ENCODE results near the gene EDNRA. TPM values are rescaled to one million over a fixed set of nuclear protein-coding genes. Genes with fewer than 3 reads are reported as not detected.

Gene EDNRA
- total and polyA plus RNA-seq, 2 of the 8 experiments (the other 6 are each of a cell fraction or from before 2014, with no cell fraction given) = 1.7 to 3.3 TPM

DNA sequence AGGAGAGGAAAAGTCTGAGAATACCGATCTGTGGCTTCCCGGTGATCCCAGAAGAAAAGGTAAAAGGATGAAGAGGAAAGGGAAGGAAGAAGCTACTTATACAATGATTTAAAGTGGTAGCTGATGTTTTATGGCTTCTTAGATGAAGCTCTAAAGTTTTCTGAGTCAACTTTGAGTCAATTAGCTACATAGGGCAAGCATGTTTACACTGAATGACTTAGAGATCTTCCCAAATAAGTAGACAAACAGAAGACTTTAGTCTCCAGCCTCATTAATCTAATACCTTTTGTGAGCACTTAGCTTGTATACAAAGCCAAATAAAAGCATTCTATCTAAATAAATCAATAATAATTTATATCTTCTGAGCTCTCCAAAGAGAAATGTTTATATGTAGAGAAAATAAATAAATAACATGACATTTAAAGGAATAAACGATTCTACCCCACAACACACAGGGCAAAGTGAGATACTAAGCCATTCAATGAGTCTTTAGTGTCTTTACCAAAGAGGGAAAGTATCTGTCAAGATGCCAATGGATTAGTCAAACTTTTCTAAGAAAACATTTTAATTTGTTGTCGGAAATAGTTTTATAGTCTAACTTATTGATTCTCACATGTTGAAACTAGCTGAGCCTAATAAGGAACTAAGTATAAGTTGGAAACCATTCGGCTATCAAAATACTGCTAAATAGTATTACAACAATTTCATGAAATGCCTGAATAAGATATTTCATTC, 90.3 kb downstream of the EDNRA start:
- no peaks in the 10 kb centered on the region for H4K20me1 ChIP-seq (replicated peaks in 1 of 2; ENCODE audit: control insufficient read depth in 1 of 2, insufficient read depth in 2 of 2, low read length in 2 of 2)
- no peak overlapping the region for H3K18ac ChIP-seq (ENCODE audit: extremely low read depth, low read length)
- H2BK5ac ChIP-seq (ENCODE audit: low read depth, low read length) = no peak overlapping the region
- no peak overlapping the region for H4K8ac ChIP-seq (ENCODE audit: extremely low read depth, insufficient read depth, low read length)
- H2BK120ac ChIP-seq (replicated peaks; ENCODE audit: low read depth, low read length) = no peak overlapping the region
- H3K4me1 ChIP-seq (replicated peaks in 1 of 4; ENCODE audit: control insufficient read depth in 3 of 4, insufficient read depth in 4 of 4, low read length in 3 of 4) = 0 out of 7 replicates have a peak, but pooled peaks cover 0 to 6% (median 0%) of the 10 kb centered on the region in 4 experiments
- H3K27ac ChIP-seq (ENCODE audit: low read depth, low read length) = no peak overlapping the region
- H3K4me2 ChIP-seq (ENCODE audit: insufficient read depth in 1 of 2, low read depth in 2 of 2, low read length in 2 of 2) = no peak overlapping the region
- no peak overlapping the region for H3K4ac ChIP-seq (replicated peaks; ENCODE audit: insufficient read length, low read depth, low read length)
- H2AK5ac ChIP-seq (ENCODE audit: low read depth, low read length) = no peak overlapping the region
- H4K5ac ChIP-seq (ENCODE audit: insufficient read length, low read depth, low read length) = no peak overlapping the region
- H3K23me2 ChIP-seq (ENCODE audit: low read depth, low read length) = no peaks in the 10 kb centered on the region
- H3K4me3 ChIP-seq (ENCODE audit: extremely low read depth in 1 of 4, insufficient read depth in 2 of 4, low read depth in 3 of 4, low read length in 4 of 4) = no peak overlapping the region
- no peak overlapping the region for H4K91ac ChIP-seq (replicated peaks; ENCODE audit: insufficient read length, low read length)
- no peak overlapping the region for H2BK12ac ChIP-seq (ENCODE audit: low read depth, low read length)
- no peaks in the 10 kb centered on the region for H3K79me1 ChIP-seq (ENCODE audit: low read depth, low read length)
- no peak overlapping the region for H2BK20ac ChIP-seq (ENCODE audit: low read length)
- FAIRE-seq = no peak
- ChIA-PET CTCF (ENCODE audit: partially characterized antibody) (interaction anchor here (1.0 to 2.8 kb wide), 7 partner anchors 9 to 460 kb away, joined by 3 to 6 read pairs (median 3); no protein-coding TSS in a partner anchor), POLR2A (ENCODE audit: partially characterized antibody) (no interaction called here)
- no peak overlapping the region for H2BK15ac ChIP-seq (ENCODE audit: low read length)
- H3K14ac ChIP-seq (ENCODE audit: insufficient read length) = no peak overlapping the region
- TF ChIP-seq GABPA (IDR thresholded peaks at IDR 0.05; ENCODE audit: borderline replicate concordance, insufficient read depth, low read length) (no peak), GTF2F1 (IDR thresholded peaks at IDR 0.05; ENCODE audit: borderline replicate concordance, low read depth, low read length) (no peak), BCL11A (IDR thresholded peaks at IDR 0.05; ENCODE audit: low read depth in 2 of 2, low read length in 2 of 2) (no peak), RAD21 (IDR thresholded peaks at IDR 0.05 in 1 of 2, conservative IDR thresholded peaks at IDR 0.05 in 1 of 2; ENCODE audit: low read depth in 2 of 2, low read length in 2 of 2) (no peak), HDAC2 (IDR thresholded peaks at IDR 0.05; ENCODE audit: borderline replicate concordance in 1 of 2, low read depth in 2 of 2, low read length in 2 of 2) (no peak)
- peaks cover 0 to 2% of the 10 kb centered on the region in 2 experiments; a peak in 2 of 4 replicates for H3K9me3 ChIP-seq (ENCODE audit: insufficient read depth in 2 of 2, low read depth in 1 of 2, low read length in 1 of 2)
- H3K23ac ChIP-seq (ENCODE audit: insufficient read length) = no peak overlapping the region
- no peaks in the 10 kb centered on the region for H3K27me3 ChIP-seq (replicated peaks in 1 of 4; ENCODE audit: control insufficient read depth in 3 of 4, extremely low read depth in 1 of 4, insufficient read depth in 3 of 4, low read length in 3 of 4)
- WGBS, 2 experiments (ENCODE audit: extremely low coverage in 1 of 2, insufficient coverage in 1 of 2, insufficient read length in 1 of 2, insufficient replicate concordance in 2 of 2, low coverage in 1 of 2, low lambda C conversion rate in 2 of 2, missing lambda C conversion rate in 1 of 2) = 89% methylated on average over 5 of the region's 5 CpGs; no CpG with 5 or more reads in 1 of the 2 experiments
- no peaks in the 10 kb centered on the region for H3K79me2 ChIP-seq (ENCODE audit: control insufficient read depth in 1 of 2, insufficient read depth in 2 of 2, low read length in 2 of 2)
- H3K36me3 ChIP-seq (ENCODE audit: control insufficient read depth in 2 of 4, insufficient read depth in 4 of 4, low read length in 3 of 4) = no peaks in the 10 kb centered on the region
- no peak for DNase-seq (ENCODE audit: low read depth in 1 of 2, low spot score in 2 of 2)
- no peak overlapping the region for H2AFZ ChIP-seq (ENCODE audit: low read length)
- no peak overlapping the region for H3K9ac ChIP-seq (replicated peaks in 1 of 4; ENCODE audit: extremely low read depth in 1 of 4, low read depth in 3 of 4, low read length in 3 of 4)
- no peak overlapping the region for H3K56ac ChIP-seq (replicated peaks; ENCODE audit: insufficient read length, low read depth, low read length)

Measured in H1 (cell line).